GM06990 (cell line): Measurements from ENCODE around the gene S100A14.
"Not testable (repeated sequence)": the region's sequence is repeated elsewhere in the genome, so short reads cannot be mapped to it uniquely, and the experiment has no call there.

Experiments used
- DNase-seq: peaks from one replicate; pipeline ENCODE4 v3.0.0-alpha.2; 2011; ENCODE audit not compliant: insufficient read length; ENCODE audit errors: extremely low read depth
- H3K27me3 ChIP-seq: replicated peaks from 2 replicates; pipeline ENCODE4 v1.6.0; 2011; ENCODE audit warnings: low read length; ENCODE audit not compliant: control insufficient read depth, insufficient read depth
- H3K36me3 ChIP-seq: 2 replicates; pipeline ENCODE4 v1.5.1; 2011; ENCODE audit warnings: low read length; ENCODE audit not compliant: control insufficient read depth, insufficient read depth
- H3K4me3 ChIP-seq: replicated peaks from 2 replicates; pipeline ENCODE4 v1.5.1; 2011; ENCODE audit warnings: low read depth, mild to moderate bottlenecking, control low read depth, low read length
- CTCF ChIP-seq: IDR thresholded peaks from 2 replicates; pipeline ENCODE4 v1.5.1; 2011; ENCODE audit warnings: low read length, control low read depth, mild to moderate bottlenecking, inconsistent platforms; ENCODE audit not compliant: insufficient read depth, poor library complexity, severe bottlenecking

Gene S100A14

GRCh38 chr1:153583976-153584375 lies 32.1 kb downstream of the S100A14 start:
- no peak for TF ChIP-seq CTCF
- H3K27me3 ChIP-seq = no peaks in the 10 kb centered on the region
- DNase-seq = no peak
- no peaks in the 10 kb centered on the region for H3K36me3 ChIP-seq
- no peak overlapping the region for H3K4me3 ChIP-seq

GRCh38 chr1:153583514-153583913 lies 32.6 kb downstream of the S100A14 start:
- H3K4me3 ChIP-seq, H3K36me3 ChIP-seq, DNase-seq, H3K27me3 ChIP-seq: not testable (repeated sequence)

- not testable (repeated sequence) for H3K27me3 ChIP-seq, H3K36me3 ChIP-seq, DNase-seq, H3K4me3 ChIP-seq
Observed at GRCh38 chr1:153582836-153583235, 33.3 kb downstream of the S100A14 start.

- no peak for DNase-seq
- Histone ChIP-seq H3K27me3 (no peaks in the 10 kb centered on the region; the same call in none of the 2 replicates), H3K4me3 (no peak overlapping the region), H3K36me3 (no peaks in the 10 kb centered on the region)
- no peak for TF ChIP-seq CTCF
Observed at GRCh38 chr1:153578936-153579335, 37.2 kb downstream of the S100A14 start.

GRCh38 chr1:153578490-153578889 lies 37.6 kb downstream of the S100A14 start:
- no peaks in the 10 kb centered on the region; the same call in none of the 2 replicates for H3K27me3 ChIP-seq
- H3K36me3 ChIP-seq = no peaks in the 10 kb centered on the region
- H3K4me3 ChIP-seq = no peak overlapping the region
- no peak for DNase-seq
- no peak for TF ChIP-seq CTCF

GRCh38 chr1:153577624-153578051 lies 38.5 kb downstream of the S100A14 start:
- no peak for TF ChIP-seq CTCF
- Histone ChIP-seq H3K4me3 (no peak overlapping the region), H3K27me3 (no peaks in the 10 kb centered on the region; the same call in none of the 2 replicates), H3K36me3 (no peaks in the 10 kb centered on the region)
- no peak for DNase-seq

GRCh38 chr1:153577138-153577537 lies 39.0 kb downstream of the S100A14 start:
- Histone ChIP-seq H3K36me3 (no peaks in the 10 kb centered on the region), H3K4me3 (no peak overlapping the region), H3K27me3 (no peaks in the 10 kb centered on the region; the same call in none of the 2 replicates)
- no peak for DNase-seq
- no peak for TF ChIP-seq CTCF

- not testable (repeated sequence) for H3K36me3 ChIP-seq, H3K27me3 ChIP-seq, H3K4me3 ChIP-seq, DNase-seq
Observed at GRCh38 chr1:153575497-153575896, 40.6 kb downstream of the S100A14 start.

GRCh38 chr1:153575081-153575491 lies 41.0 kb downstream of the S100A14 start:
- H3K36me3 ChIP-seq, DNase-seq, H3K27me3 ChIP-seq, H3K4me3 ChIP-seq: not testable (repeated sequence)
